A673 (cell line): ENCODE results near the gene KRT23.

Experiments
- CTCF ChIP-seq: fragments of 300-800, 200-600 bp; sonication (generic); conservative IDR thresholded peaks from 2 replicates; pipeline ENCODE4 v1.5.1; 2017; ENCODE audit warnings: low read depth, mild to moderate bottlenecking, antibody characterized with exemption, low read length, moderate library complexity, mixed read lengths
- EZH2 ChIP-seq: fragments of 200-600 bp; sonication (generic); IDR thresholded peaks from 2 replicates; pipeline ENCODE4 v1.6.1; 2017; ENCODE audit warnings: borderline replicate concordance, low read depth, mild to moderate bottlenecking, mixed read lengths, antibody characterized with exemption, low read length; ENCODE audit not compliant: poor library complexity, severe bottlenecking

- TF ChIP-seq CTCF (no peak), EZH2 (no peak)
Measured at GRCh38 chr17:40879026-40879425, 58.4 kb downstream of the KRT23 start.
